ENCODE data around the gene SETDB2. TPM values are rescaled to one million over a fixed set of nuclear protein-coding genes. Genes with fewer than 3 reads are reported as not detected.

SETDB2 gene
- total RNA-seq, 1 experiment from 2014 or later, result 5.2 TPM

GRCh38 chr13:49455007-49455398 lies 10.9 kb downstream of the SETDB2 start:
- TF ChIP-seq CEBPB (IDR thresholded peaks at IDR 0.05; ENCODE audit: low read depth) (no peak), SP1 (IDR thresholded peaks at IDR 0.05; ENCODE audit: low read depth) (no peak), JUND (IDR thresholded peaks at IDR 0.05) (no peak), RAD21 (IDR thresholded peaks at IDR 0.05; ENCODE audit: low read depth) (no peak), ZFX (IDR thresholded peaks at IDR 0.05) (no peak)
- H3K9me3 ChIP-seq (ENCODE audit: control insufficient read depth in 1 of 2, insufficient read depth in 1 of 2, low read depth in 1 of 2, low read length in 2 of 2), result no peaks in the 10 kb centered on the region
- no peaks in the 10 kb centered on the region for H3K79me2 ChIP-seq (ENCODE audit: insufficient read depth, low read length)
- H2AFZ ChIP-seq (ENCODE audit: low read depth, low read length, poor library complexity, severe bottlenecking), result no peak overlapping the region
- CTCF ChIA-PET, result no interaction called here
- no peak overlapping the region for H3K9ac ChIP-seq (ENCODE audit: low read length)
- no peak overlapping the region for H3K4me3 ChIP-seq (replicated peaks in 1 of 2; ENCODE audit: low read depth in 1 of 2, low read length in 2 of 2)
- no TSS peak for BruUV-seq (replicated peaks)
- H3K36me3 ChIP-seq (ENCODE audit: control insufficient read depth in 1 of 2, insufficient read depth in 2 of 2, low read length in 2 of 2), result no peaks in the 10 kb centered on the region
- DNase-seq (ENCODE audit: low read depth, low spot score), result no peak
- no peaks in the 10 kb centered on the region for H3K27me3 ChIP-seq (ENCODE audit: insufficient read depth, low read length)
- no peak overlapping the region for H3K27ac ChIP-seq (ENCODE audit: low read depth, low read length)
- RAD21 ChIA-PET (ENCODE audit: low non-redundant PET in 1 of 2, low total read pairs in 2 of 2, uncharacterized antibody in 2 of 2, unreplicated experiment in 2 of 2), result no interaction called here
- intact Hi-C loops (cut with micrococcal nuclease), result no loop called here
- ATAC-seq, result no peak
- H3K4me1 ChIP-seq (ENCODE audit: control insufficient read depth in 1 of 2, insufficient read depth in 2 of 2, low read length in 2 of 2), result no peaks in the 10 kb centered on the region
- no peaks in the 10 kb centered on the region for H3K9me2 ChIP-seq (ENCODE audit: insufficient read depth)
- H3K4me2 ChIP-seq (ENCODE audit: low read length), result no peak overlapping the region
- H4K20me1 ChIP-seq (ENCODE audit: insufficient read depth), result no peaks in the 10 kb centered on the region
- POLR2A ChIA-PET, result no interaction called here

- no peak overlapping the region for H3K4me2 ChIP-seq (ENCODE audit: low read length)
- RAD21 ChIA-PET (ENCODE audit: low non-redundant PET in 1 of 2, low total read pairs in 2 of 2, uncharacterized antibody in 2 of 2, unreplicated experiment in 2 of 2), result no interaction called here
- intact Hi-C loops (cut with micrococcal nuclease), result no loop called here
- H3K79me2 ChIP-seq (ENCODE audit: insufficient read depth, low read length), result no peaks in the 10 kb centered on the region
- no peaks in the 10 kb centered on the region for H3K9me3 ChIP-seq (ENCODE audit: control insufficient read depth in 1 of 2, insufficient read depth in 1 of 2, low read depth in 1 of 2, low read length in 2 of 2)
- POLR2A ChIA-PET, result no interaction called here
- no peak overlapping the region for H3K27ac ChIP-seq (ENCODE audit: low read depth, low read length)
- no peaks in the 10 kb centered on the region for H3K9me2 ChIP-seq (ENCODE audit: insufficient read depth)
- DNase-seq (ENCODE audit: low read depth, low spot score) (no peak), ATAC-seq (no peak)
- no peaks in the 10 kb centered on the region for H3K27me3 ChIP-seq (ENCODE audit: insufficient read depth, low read length)
- no peak overlapping the region for H2AFZ ChIP-seq (ENCODE audit: low read depth, low read length, poor library complexity, severe bottlenecking)
- BruUV-seq (replicated peaks), result no TSS peak
- no peak overlapping the region for H3K9ac ChIP-seq (ENCODE audit: low read length)
- no peaks in the 10 kb centered on the region for H4K20me1 ChIP-seq (ENCODE audit: insufficient read depth)
- H3K36me3 ChIP-seq (ENCODE audit: control insufficient read depth in 1 of 2, insufficient read depth in 2 of 2, low read length in 2 of 2), result no peaks in the 10 kb centered on the region; a peak in 1 of 4 replicates
- H3K4me1 ChIP-seq (ENCODE audit: control insufficient read depth in 1 of 2, insufficient read depth in 2 of 2, low read length in 2 of 2), result no peaks in the 10 kb centered on the region
- TF ChIP-seq YY1 (IDR thresholded peaks at IDR 0.05; ENCODE audit: extremely low read depth, insufficient replicate concordance, low read depth, low read length), result no peak
- TF ChIP-seq CEBPB (IDR thresholded peaks at IDR 0.05; ENCODE audit: low read depth), result no peak
- CTCF ChIA-PET, result no interaction called here
- H3K4me3 ChIP-seq (replicated peaks in 1 of 2; ENCODE audit: low read depth in 1 of 2, low read length in 2 of 2), result no peak overlapping the region
These were observed 12.1 kb downstream of the SETDB2 start for GRCh38 chr13:49456156-49456555.
